ENCODE data around the gene PPDPF.
A peak's percentile ranks its signal among the peaks of the same experiment; 100 is the strongest.

Gene PPDPF

DNA sequence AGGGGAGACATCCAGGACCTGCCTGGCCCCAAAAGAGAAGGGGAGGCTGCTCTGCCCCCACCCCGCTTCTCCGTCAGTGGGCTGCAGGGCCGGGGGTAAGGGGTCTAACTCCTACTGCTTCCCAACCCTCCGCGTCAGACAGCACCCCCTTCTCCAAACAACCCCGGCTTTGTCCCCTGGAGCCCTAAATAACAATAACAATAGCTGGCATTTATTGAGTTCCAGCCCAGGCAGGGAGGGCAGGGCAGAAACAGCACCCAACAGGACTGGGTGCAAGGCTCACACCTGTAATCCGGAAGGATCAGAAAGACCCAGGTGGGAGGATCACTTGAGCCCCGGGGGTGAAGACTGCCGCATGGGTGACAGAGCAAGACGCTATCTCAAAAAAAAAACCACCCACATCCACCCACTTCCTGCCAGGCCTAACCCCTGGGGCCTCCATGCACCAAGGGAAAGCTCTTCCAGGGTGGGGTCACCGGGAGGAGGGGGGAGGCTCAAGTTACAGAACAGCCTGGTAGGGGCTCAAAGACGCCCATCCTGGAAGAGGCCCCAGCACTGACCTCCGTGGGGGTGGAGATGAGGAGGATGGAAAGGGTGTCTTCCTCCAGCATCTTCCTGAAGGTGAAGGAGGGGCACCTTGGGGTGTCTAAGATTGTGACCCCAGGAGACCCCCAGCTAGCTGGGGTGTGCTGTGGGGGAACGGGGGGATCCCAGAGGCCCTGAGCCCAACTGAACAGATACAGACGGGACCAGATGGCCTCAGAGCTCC is 32.1 kb downstream of the PPDPF start:
- peak in 3 of 5 experiments; percentile 54 to 88 (median 75) for DNase-seq

DNA sequence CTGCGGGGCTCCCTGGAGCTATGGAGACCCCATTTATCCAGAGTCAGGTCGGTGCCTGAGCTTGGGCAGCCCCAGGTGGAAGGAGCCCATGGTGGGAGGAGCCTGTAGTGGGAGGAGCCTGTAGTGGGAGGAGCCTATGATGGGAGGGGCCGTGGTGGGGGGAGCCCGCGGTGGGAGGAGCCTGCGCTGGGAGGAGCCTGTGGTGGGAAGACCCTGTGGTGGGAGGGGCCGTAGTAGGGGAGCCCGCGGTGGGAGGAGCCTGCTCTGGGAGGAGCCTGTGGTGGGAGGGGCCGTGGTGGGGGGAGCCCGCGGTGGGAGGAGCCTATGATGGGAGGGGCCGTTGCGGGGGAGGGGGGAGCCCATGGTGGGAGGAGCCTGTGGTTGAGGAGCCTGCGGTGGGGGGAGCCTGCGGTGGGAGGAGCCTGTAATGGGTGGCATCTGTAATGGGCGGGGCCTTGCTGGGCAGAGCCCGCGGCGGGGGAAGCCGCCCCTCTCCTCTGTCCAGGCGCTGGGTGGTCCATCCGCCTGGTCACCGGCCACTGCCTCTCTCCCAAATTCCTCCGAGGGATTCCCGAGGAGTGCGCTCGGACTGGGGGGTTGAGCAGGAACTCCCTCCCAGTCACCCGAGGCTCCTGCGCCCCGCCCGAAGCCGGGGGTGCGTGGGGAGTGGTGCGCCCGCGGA is 32.8 kb downstream of the PPDPF start:
- peak; percentile 69 to 94 (median 85) for DNase-seq

DNA sequence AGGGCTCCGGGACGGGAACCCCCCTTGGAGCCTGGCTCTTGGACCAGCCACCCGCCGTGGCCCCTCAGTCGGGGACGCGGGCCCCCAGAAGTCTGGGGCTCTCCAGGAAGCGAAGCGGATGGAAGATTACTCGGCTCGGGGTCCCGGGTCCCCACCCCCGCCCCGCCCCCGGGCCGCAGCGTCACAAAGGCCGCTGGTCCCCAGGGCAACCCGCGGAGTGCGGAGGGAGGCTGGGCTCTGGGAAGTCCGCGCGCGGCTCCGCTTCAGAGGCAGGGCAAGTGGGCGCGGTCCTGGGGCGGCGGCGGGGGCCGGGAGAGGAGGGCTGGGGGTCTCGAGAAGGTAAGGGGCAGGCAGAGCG is 33.3 kb downstream of the PPDPF start, which contains the start of gene FNDC11:
FNDC11 (plus strand) TSS at position 227 of the 358 bp plus-strand sequence. CDS start 1,505 bp downstream, outside the sequence.
- peak in 3 of 5 experiments; percentile 14 to 44 (median 33) for DNase-seq

DNA sequence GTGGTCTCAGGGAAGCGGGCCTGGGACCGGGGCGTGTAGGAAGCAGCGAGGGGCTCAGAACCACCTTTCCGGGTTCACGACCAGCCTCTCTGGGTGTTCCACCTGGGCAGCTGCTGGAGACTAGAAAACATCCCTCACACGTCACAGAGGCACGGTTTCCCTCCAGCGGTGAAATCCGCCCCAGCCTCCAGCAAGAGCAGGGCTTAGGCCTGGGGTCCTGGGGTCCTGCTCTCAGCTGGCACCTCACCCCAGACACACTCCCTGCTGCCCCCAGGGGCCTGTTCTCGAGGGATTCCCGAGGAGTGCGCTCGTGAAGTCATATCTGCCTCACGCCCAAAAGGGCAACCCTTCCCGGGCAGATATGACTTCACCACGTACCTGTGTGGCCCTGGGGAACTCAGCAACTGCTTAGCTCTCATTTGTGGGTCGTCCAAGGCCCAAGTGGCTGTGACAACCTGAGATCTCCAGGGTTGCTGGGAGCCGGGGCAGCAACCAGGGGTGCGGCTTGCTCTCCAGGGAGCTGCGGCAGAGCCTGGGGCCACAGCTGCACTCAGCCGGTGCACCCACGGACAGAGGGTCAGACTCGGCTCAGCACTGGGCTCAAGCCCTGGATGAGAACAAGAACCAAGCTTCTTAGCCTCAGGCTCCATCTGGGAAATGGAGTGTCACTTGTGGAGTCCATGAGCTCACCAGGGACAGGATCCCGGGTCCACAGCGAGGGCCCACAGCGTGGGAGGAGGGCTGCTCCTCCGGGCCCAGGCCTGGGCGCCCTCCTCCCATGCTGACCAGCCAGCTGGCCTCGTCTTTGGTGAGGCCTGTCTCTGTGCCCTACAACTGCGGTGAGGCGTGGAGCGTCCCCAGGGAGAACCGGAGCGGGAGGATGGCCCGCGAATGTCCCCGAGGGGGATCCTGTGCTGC is 34.1 kb downstream of the PPDPF start:
- DNase-seq, result no peak

DNA sequence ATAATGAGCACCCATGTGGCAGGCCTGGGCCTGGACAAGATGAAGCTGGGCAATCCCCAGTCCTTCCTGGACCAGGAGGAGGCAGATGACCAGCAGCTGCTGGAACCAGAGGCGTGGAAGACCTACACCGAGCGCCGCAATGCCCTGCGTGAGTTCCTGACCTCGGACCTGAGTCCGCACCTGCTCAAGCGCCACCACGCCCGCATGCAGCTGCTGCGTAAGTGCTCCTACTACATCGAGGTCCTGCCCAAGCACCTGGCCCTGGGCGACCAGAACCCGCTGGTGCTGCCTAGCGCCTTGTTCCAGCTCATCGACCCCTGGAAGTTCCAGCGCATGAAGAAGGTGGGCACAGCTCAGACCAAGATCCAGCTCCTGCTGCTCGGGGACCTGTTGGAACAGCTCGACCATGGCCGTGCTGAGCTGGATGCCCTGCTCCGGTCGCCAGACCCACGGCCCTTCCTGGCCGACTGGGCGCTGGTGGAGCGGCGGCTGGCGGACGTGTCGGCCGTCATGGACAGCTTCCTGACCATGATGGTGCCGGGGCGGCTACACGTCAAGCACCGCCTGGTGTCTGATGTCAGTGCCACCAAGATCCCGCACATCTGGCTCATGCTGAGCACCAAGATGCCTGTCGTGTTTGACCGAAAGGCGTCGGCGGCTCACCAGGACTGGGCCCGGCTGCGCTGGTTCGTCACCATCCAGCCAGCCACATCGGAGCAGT is 35.3 kb downstream of the PPDPF start:
- no peak for DNase-seq

DNA sequence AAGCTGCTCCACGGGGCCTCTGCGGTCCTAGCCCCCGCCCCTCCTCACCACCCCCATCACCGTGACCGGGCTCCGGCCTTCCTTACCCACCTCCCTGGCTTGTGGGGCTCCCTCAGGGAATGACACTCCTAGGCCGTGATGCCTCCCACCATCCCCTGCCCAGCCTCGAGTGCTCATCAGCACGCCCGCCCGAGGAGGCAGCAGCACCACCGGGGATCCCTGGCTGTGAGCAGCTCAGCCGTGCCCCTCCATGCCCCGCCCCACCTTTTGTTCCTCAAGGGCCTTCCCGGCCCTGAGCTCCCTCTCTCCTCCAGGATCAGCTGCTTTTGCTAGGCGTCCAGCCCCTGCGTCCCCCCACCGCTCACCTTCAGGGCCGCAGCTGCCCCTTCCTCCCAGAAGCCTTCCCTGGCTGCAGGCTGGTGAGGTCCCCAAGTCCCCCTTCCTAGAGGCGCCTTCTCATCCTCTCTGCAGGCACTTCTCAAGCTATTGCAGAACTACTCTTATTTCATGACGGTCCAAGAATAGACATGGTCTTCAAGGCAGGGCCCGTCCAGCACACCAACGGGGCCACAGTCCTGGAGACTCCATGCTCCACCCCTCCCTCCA is 36.4 kb downstream of the PPDPF start:
- no peak for DNase-seq

DNA sequence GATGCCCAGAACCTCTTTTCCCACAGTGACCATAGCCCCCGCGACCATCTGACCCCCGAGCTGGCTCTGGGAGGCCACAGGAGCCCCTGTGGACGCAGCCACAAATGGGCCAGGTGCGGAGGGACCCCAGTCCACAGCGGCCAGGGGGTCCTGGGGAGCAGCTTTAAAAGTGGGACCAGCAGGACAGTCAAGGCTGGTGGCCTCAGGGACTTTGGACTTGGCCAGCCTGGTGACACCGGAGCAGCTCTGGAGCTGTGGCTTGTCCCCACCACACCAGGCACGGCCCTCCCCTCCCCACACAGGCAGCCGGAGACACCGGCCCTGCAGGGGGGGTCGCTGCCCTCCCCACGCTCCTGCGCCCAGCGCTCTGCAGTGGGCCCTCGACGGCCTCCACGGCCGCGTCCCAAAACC is 36.9 kb downstream of the PPDPF start:
- DNase-seq, result no peak

DNA sequence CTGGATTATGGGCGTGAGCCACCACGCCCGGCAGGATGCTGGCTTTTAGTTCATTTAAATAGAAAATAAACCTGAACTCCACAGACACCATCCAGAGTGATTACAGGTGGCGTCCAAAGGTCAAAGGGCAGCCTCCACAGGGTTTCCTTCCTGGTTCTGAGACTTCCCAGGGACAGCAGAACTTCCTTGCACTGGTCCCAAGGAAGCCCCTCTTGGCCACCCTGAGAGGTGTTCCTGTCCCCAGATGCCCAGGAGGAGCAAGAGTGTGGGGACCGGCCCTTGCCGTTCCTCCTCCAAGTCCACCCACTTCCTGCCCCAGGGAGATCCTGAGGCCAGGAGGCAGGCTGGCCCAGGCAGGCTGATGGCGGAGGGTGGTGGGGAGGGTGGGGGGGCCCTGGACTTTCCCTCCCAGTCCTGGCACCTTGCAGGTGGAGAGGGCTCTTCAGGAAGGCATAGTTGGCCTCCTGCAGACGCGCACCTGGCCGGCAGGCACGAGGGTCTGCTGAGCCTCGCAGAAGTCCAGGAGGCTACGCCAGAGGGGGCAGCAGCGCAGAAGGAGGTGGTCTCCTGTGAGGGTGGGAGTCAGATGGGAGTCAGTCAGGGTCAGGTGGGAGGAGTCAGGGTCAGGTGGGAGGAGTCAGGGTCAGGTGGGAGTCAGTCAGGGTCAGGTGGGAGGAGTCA is 38.4 kb downstream of the PPDPF start:
- DNase-seq, result no peak

DNA sequence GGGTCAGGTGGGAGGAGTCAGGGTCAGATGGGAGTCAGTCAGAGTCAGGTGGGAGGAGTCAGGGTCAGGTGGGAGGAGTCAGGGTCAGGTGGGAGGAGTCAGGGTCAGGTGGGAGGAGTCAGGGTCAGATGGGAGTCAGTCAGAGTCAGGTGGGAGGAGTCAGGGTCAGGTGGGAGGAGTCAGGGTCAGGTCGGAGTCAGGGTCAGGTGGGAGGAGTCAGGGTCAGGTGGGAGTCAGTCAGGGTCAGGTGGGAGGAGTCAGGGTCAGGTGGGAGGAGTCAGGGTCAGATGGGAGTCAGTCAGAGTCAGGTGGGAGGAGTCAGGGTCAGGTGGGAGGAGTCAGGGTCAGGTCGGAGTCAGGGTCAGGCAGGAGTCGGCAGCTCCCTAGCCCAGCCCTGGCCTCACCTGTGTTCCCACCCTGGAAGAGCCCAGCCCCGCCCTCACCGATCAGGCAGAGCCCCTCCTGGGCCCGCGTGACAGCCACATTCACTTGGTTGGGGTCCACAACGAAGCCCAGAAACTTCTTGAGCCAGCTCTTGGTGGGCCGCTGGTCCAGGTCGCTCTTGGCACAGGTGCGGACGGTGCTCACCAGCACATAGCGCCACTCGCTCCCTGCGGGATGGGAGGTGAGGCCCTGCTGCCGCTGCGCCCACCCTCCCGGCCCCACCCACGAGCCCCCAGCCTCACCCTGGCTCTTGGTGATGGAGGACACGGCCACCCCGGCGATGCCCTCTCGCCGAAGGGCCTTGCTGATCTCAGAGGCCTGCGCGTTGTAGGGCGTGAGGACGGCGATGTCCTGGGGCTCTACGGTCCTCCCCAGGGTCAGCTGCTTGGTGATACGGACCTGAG is 39.1 kb downstream of the PPDPF start:
- peak in 1 of 5 experiments; percentile 51 for DNase-seq

DNA sequence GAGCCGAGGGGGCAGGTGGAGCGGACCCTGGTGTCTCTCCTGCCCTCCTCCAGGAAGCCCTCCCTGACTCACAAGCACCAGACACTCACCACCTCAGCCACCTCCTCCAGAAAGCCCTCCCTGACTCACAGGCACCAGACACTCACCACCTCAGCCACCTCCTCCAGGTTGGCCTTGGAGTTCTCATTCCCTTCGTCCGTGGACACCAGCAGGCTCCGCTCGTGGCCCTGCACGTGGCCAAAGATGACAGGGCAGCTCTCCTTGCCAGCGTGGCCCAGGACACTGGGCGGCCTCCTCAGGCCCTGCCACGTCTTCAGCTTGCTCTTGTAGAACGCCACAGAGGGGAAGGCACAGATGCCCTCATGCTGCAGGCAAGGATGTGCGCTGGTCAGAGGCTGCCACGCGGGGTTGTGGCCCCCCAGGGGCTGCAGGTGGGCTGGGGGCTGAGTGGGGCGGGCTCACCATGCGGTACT is 39.8 kb downstream of the PPDPF start:
- DNase-seq, result no peak

DNA sequence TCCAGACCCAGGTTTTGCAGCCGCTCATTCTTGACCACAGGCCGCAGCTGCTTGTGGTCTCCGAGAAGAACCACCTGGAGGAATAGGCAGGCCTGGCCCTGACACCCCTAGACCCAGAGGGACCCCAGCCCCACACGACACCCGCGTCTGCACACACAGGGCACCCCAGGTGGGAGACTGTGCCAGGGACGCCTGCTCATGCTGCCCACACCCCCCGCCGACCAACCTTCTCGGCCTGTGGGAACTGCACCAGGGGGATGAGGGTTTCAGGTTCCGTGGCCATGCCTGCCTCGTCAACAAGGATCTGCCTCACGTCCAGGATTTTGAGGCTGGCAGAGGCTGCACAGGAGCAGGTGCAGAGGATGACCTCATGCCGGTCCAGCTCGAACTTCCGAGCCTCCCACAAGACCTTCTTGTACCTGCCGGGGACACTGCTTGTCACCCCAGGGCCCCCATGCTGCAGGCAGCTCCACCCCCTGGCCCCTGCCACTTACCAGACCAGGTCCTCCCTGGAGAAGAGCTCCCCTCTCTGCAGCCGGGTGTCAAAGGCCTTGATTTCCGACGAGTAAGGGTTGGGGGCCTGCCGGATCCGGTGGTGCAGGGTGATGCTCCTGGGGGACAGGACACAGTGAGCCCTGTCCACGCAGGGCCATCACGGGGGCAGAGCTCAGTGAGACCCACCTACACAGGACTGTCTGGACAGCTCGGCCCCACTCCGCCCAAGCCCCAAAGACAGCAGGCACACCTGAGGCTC is 40.5 kb downstream of the PPDPF start:
- no peak for DNase-seq

DNA sequence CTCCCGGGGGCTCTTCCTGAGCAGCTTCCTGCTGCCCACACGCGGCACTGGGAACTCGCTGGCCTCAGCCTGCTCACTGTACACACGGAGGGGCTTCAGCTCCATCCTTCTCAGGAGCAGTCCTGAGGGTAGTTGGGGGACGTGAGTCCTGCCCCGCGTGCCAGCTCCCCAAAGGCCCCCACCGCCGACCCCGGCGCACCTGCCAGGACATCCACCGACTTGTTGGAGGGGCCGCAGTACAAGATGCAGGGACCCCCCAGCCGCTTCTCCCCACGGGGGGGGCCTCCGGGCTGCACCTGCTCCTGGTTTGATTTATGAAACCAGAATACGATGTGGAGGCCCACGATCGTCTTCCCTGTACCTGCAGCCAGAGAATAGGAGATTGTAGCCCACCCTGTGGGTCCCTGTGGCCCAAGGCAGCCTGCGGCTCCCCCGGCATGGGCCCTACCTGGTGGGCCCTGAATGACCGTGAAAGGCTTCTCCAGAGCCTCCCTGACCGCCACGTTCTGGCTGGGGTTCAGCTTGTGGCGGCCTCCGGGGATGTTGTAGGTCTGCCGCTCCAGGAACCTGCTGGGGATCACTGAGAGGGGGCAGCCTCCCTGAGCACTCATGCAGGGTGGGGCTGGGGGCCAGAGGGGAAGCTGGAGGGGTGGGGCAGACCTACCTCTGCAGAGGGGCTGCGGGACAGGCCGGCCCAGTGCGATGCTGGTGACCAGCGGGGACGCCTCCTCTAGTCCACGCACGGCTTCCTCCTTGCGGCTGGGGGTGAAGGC is 41.2 kb downstream of the PPDPF start:
- no peak for DNase-seq

DNA sequence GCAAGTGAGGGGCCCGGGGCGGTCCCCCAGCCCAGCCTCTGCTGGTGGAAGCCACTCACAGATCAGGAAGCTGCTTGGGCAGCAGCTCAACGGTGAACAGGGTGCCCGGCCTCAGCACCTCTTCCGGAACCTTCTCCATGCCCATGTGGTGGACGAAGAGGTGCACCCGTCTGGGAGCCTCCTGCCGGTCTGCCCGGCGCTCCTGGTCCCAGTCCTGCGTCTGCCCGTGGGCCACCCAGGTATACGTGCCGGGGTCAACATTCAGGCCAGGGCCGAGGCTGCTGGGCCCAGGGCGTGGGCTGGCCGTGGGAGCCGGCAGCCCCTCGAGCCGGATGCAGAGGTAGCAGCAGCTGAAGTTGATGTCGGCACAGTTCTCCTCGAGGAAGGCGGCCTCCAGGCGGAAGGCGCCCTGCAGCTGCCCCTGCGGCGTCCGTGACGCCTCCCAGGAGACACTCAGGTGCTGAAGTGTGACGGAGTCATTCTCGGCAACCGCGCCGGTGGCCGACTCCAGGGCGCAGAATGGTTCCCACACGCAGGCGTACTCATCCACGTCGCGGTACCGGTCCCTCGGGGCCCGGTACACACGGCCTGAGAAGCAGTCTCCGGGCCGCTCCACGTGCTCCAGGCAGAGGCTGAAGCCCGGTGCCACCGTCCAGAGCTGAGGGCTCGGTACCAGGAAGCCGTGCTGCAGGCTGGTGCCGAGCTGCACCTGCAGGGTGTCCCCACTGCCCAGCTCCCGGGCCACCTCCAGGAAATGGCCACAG is 42.1 kb downstream of the PPDPF start:
- DNase-seq, result no peak

DNA sequence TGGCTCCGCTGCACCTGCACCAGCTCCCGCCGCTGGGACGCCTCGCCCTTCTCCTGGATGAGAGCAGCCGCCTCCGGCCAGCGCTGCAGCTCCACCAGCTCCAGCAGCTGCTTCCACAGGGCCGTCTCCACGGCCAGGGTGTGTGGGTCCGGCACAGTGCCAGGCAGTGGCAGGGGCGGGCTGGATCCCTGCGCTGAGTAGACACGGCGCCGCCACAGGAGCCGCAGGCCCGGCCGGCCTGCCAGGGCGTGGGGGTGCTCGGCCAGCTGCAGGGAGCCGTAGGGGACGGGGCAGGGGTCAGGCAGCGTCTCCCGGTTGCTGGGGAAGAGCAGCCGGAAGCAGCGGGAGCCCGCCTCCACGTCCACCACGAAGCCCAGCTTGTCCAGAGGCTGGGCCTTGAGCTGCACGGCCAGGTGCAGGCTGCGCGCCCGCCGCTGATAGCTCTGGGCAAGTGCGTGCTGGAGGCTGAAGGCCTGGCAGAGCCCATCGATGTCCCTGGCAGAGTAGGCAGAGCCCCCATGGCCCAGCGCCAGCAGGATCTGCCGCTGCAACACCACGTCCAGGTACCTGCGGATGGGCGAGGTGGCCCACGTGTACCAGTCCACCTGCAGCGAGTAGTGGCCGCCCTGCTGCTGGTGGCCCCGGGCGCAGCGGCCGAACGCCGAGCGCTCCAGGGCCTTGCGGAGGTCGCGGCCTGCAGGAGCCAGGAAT is 42.8 kb downstream of the PPDPF start:
- DNase-seq, result no peak

DNA sequence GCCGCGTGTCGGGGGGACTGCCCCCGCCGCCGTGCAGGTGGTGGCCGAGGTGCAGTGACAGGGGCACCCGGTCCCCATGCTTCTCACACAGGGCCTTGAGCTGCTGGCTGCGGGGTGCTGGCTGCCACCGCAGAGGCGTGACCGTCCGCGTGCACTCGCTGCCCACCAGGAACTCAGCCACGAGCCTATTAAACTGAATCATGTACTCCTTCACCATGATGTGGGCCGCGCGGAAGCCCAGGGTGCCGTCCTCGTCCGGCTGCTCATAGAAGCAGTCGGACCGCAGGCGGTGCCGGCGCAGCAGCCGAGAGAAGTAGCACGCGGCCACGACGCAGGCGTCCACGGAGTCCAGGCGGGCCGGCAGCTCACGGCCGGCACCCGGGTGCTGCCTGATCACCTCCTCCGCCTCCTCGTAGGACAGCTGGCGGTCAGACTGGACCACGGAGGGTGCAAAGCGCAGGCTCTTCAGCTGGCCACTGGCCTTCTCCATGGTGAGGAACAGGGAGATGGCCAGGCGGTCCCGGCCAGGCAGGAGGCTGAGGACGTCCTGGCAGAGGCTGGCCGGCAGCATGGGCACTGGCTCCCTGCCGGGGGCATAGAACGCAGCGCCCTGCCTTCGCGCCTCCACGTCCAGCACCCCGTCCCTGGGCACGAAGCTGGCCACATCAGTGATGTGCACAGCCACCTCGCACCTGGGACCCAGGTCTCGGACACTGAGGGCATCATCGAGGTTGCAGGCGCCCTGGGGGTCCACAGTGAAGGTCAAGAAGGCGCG is 43.7 kb downstream of the PPDPF start:
- no peak for DNase-seq

DNA sequence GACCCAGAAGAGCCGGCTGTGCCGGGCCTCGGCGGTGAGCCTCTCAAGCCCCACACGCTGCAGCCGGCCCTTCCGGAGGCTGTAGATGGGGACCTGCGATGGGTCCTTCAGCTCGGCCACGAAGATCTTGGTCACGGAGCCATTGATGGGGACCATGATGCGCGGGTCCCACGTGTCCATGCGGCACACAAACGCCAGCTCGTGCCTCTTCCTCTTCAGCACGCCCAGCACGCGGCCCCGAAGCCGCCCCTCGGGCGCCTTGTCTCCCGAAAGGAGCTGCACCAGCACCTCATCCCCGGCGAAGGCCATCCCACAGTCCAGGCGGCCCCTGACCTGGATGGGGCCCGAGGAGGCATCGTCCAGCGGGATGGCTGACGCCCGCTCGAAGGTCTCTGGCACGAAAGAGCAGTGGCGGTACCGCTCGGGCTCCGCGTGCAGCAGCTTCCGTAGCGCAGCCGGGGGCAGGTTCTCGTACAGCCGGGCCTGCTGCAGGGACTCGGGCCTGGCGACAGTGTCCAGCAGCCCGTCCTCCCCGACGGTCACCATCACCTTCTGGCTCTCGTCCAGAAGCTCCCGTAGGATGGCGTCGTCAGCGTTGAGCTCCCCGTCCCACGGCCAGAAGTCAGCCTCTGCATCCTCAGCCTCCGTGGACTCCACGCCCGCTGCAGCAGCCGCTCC is 44.6 kb downstream of the PPDPF start:
- no peak for DNase-seq

All from T-helper 2 cell (primary cell).